ENCODE results near the gene IL6ST.

GRCh38 chr5:55902696-55903095 is 92.1 kb downstream of the IL6ST start:
- TF ChIP-seq CTCF (IDR thresholded peaks at IDR 0.05) (no peak), POLR2A (IDR thresholded peaks at IDR 0.05) (no peak)
